Measurements from ENCODE around the gene SCN4A.

Gene SCN4A

GRCh38 chr17:63954402-63955063 is 18.2 kb downstream of the SCN4A start:
- peak; percentile 35 for DNase-seq

DNA sequence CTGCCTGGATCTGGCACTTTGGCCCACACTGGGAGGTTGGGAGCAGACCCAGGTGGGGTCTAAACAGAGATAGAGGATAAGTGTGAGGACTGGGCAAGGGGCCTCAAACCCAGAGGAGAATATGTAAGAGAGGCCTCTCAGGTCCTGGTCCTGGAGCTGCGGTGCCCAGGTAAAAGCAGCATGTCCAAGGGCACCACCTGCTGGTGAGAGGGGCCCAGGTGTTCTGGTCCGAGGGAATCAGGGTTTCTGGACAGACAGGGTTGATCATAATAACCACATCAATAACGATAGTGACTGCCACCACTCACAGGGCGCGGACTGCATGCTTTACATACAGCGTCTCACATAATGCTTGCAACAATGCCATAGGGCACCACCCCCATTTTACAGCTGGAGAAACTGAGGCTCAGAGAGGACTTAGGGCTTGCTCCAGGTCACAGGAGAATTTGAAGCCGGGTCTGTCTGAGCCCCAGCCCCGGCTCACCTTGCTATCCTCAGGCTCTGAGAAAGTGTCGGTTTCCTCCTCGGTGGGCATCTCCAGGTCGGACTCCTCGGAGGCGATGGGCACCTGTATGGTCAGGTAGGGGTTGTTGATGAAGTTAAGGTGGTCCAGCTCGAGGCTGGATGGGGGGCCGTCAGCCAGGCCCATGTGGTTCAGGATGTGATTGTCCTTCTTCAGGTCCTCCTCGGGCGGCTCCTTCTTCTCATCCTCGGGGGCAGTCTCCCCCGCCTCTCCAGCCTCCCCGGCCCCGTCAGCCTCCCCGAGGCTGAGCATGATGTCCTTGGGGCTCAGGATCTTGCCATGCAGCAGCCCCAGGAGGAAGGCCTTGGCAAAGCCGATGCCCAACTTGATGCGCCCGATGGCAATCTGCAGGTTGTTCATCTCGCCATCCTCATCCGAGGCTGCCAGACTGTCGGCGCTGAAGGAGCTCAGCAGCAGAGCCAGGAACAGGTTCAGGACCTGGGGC is 21.5 kb downstream of the SCN4A start:
- peak; percentile 48 for DNase-seq

DNA sequence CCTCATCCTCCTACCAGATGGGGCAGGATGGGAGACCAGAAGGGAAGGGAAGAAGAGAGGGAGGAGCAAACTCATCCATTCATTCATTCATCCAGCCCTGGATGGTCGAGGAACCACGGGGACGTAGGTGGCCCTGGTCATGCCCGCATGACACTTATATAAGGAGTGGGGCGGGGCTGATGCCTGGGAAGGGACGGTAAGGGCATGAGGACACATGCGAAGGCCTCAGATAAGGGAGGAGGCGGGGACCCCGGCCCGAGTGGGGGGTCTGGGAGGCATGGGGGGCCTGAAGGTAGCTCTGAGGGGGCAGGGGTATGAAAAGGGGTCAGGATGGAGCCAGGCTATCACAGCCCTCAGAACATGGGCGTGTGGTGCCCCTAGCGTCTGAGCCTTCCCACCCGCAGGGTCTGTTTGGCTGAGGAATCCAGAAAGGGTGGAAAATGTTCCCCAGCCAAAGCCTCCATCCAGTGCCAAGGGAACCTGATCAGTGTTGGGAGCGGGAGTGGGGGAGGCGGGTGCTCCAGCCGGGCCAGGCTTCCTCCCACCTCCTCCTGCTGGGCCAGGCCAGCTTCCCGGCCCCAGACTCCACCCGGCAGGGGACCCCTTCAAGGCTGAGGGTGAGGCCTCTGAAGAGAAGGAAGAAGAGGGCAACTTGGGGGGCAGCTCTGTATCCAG is 23.0 kb downstream of the SCN4A start:
- no peak for DNase-seq

GRCh38 chr17:63948521-63948920 is 24.2 kb downstream of the SCN4A start:
- DNase-seq: no peak

GRCh38 chr17:63947711-63948330 is 24.9 kb downstream of the SCN4A start:
- no peak for DNase-seq

DNA sequence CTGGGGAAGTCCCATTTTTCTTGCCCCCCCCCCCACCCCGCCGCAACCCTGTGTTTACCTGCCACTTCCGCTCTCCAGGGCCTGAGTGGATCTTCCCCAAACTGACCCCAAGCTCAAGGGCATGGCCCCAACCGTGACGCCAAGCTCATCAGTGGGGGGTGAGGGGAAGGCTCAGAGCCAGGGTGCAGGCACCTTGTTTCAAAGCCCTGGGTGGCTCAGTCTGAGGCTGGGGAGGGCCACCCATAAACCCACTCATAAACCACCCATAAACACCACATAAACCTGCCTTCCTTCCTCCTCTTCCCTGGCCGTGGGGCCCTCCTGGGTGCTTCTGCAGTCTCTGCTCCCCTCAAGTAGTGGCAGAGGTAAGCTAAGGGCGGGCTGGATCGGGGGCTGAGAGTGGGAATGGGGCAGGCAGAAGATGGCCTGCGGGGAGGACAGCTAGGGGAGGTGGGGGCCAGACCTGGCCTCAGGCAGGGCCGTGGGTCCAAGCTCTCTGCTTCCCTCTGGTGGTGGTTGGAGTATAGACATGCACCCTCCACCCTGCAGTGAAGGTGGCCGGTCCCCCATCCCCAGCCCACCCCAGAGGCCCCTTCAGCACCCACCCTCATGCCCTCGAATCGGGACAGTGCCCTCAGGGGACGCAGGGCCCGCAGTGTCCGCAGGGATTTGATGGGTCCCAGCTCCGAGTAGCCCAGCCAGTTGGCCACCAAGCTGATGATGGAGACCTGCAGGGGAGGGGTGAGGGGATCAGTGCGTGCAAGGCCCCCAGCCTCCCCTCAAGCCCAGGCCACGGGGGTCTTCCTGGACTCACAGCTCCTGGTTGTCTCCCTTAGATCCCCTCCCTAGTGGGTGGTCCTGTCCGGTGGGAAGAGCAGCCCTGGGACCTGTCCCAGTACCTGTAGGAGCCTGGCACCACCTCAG is 26.0 kb downstream of the SCN4A start:
- DNase-seq: peak; percentile 75

- no peak for DNase-seq
These were observed 26.8 kb downstream of the SCN4A start for GRCh38 chr17:63945784-63946439.

GRCh38 chr17:63944736-63945499 is 27.8 kb downstream of the SCN4A start:
- DNase-seq: no peak

- no peak for DNase-seq
These were observed 29.0 kb downstream of the SCN4A start for GRCh38 chr17:63943745-63944144.

- DNase-seq: no peak
These were observed 30.3 kb downstream of the SCN4A start for GRCh38 chr17:63942309-63942985.

DNA sequence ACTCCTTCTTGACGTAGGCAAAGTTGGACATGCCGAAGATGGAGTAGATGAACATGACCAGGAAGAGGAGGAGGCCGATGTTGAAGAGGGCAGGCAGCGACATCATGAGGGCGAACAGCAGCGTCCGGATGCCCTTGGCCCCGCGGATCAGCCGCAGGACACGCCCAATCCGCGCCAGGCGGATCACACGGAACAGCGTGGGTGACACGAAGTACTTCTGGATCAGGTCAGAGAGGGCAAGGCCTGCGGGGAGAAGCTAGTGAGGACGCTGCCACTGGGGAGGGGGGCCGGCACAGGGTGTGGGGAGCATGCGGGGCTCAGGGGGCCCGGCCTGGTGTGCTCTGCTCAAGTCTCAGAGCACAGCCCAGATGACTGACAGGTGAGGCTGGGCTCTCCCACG is 31.0 kb downstream of the SCN4A start:
- DNase-seq: no peak

DNA sequence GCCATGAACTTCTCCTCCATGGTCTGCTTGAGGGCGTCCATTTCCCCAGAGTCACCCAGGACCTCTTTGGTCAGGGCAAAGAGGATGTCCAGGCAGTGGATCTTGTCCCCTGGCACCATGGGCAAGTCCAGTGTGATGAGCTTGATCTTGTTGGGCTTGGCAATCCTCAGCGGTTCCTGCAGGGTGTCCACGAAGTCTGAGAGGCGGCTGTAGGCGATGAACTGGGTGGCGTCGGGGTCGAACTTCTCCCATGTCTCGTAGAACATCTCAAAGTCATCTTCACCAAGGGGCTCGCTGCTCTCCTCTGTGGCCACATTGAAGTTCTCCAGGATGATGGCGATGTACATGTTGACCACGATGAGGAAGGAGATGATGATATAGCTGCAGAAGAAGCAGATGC is 31.6 kb downstream of the SCN4A start:
- DNase-seq: no peak

- no peak for DNase-seq
These were observed 32.1 kb downstream of the SCN4A start for GRCh38 chr17:63940584-63940983.

GRCh38 chr17:63939884-63940283 is 32.8 kb downstream of the SCN4A start:
- DNase-seq: no peak

GRCh38 chr17:63939401-63939800 is 33.3 kb downstream of the SCN4A start:
- no peak for DNase-seq

DNA sequence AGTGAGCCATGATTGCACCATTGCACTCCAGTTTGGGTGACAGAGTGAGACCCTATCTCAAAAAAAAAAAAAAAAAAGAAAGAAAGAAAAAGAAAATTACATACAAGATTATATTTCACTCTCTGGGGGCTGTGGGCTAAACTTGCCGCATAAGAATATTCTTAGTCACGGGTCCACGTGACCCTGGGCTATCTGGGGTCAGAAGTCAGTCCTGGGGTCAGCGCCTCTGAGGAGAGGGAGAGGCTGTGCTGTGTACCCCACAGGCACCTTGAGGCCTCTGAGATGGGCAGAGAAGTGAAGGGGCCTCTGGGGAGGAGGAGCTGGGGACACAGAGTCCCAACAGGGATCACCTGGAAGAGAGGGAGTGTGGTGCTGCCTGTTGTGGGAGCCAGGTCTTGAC is 34.8 kb downstream of the SCN4A start:
- no peak for DNase-seq

GRCh38 chr17:63937319-63937718 is 35.4 kb downstream of the SCN4A start:
- no peak for DNase-seq

DNA sequence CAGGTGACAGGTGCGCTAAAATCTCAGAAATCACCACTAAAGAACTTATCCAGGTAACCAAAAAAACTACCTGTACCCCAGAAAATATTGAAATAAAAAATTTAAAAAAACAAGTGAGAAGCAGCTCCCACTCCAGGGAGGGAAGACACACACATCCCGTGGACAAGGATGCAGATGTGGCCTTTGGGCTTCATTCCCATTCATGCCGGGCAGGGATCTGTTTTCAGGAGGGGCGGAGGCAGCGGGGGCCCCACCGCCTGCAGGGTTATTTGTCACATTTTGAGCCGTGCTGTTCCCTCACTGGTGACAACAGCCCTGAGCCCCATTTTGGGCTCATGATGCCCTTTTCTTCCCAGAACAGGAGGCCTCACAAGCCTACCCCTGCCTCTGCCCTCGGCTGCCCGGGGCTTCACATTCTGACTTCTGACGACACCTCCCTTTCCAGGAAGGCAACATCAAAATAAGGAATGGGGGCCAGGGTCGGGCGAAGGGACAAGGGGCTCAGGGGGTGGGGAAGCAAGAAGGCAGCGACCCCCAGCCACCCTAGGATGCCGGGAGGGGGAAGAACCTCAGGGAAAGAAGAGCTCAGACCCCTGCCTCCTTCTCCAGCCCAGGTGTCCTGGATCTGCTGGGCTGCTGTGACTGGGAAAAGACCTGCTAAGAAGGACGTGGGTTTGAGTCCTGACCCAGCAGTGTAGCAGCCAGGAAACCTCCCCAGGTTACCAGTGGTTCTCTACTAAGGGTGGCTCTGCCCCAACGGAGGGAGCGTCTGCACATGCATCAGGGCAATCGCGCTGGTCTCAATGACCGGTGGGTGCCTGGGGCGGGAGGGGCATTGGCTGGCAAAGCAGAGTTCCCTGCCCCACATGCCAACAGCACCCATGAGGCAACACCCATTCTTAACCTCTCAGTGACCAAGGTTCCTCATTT is 38.3 kb downstream of the SCN4A start:
- no peak for DNase-seq

GRCh38 chr17:63933598-63933997 is 39.1 kb downstream of the SCN4A start:
- no peak for DNase-seq

All from stimulated activated CD4-positive, alpha-beta T cell treated with anti-CD3 and anti-CD28 coated beads, Interleukin-15, amount 100 ng/mL, for 24 hours (primary cell).